PFSK-1 (cell line): ENCODE data around the gene IL19.

Experiments used
- FOXP2 ChIP-seq: optimal IDR thresholded peaks from 2 replicates; pipeline ENCODE3; 2011; ENCODE audit warnings: borderline replicate concordance, control low read depth, inconsistent platforms; ENCODE audit not compliant: insufficient read depth; ENCODE audit errors: extremely low read length, extremely low read depth
- POLR2AphosphoS5 ChIP-seq: IDR thresholded peaks from 2 replicates; pipeline ENCODE4 v1.6.1; 2012; ENCODE audit warnings: low read depth, mild to moderate bottlenecking, control low read depth, low read length, moderate library complexity

- no peak for TF ChIP-seq POLR2AphosphoS5
- TF ChIP-seq FOXP2: no peak
Observed at GRCh38 chr1:206793620-206794019, 23.0 kb downstream of the IL19 start.
